Fibroblast of lung (primary cell): Measurements from ENCODE around the gene TFG. TPM values are rescaled to one million over a fixed set of nuclear protein-coding genes. Genes with fewer than 3 reads are reported as not detected.
A peak's percentile ranks its signal among the peaks of the same experiment; 100 is the strongest.

Source experiments
- DNase-seq, 2 donors: peaks; one replicate each; pipeline versions ENCODE4 v3.0.0 to v3.0.0-alpha.2; 2010; ENCODE audit warnings: low read depth in 2 of 2
- H2AFZ ChIP-seq: 2 replicates; pipeline ENCODE4 v1.5.1; 2012; ENCODE audit warnings: low read length, control low read depth, inconsistent platforms
- H3K27ac ChIP-seq: 2 replicates; pipeline ENCODE4 v1.5.1; 2011; ENCODE audit warnings: low read length, control low read depth; ENCODE audit not compliant: insufficient read depth
- H3K27me3 ChIP-seq: 2 replicates; pipeline ENCODE4 v1.5.1; 2011; ENCODE audit warnings: mild to moderate bottlenecking, low read length; ENCODE audit not compliant: control insufficient read depth, insufficient read depth
- H3K36me3 ChIP-seq: 2 replicates; pipeline ENCODE4 v1.5.1; 2011; ENCODE audit warnings: low read length; ENCODE audit not compliant: control insufficient read depth, insufficient read depth
- H3K4me1 ChIP-seq: 2 replicates; pipeline ENCODE4 v1.5.1; 2011; ENCODE audit warnings: low read length; ENCODE audit not compliant: control insufficient read depth, insufficient read depth; ENCODE audit errors: extremely low read depth
- H3K4me2 ChIP-seq: 2 replicates; pipeline ENCODE4 v1.5.1; 2011; ENCODE audit warnings: low read length, control low read depth; ENCODE audit not compliant: insufficient read depth; ENCODE audit errors: extremely low read depth
- H3K4me3 ChIP-seq, 4 experiments: fragments of 200-600 bp in 1 of 4; sonication (generic) in 1 of 4; replicated peaks in 1 of 4; 2 replicates each; pipeline ENCODE4 v1.5.1; 2011 to 2016; ENCODE audit warnings: low read length in 4 of 4, low read depth in 3 of 4, mild to moderate bottlenecking in 3 of 4, control low read depth in 2 of 4, inconsistent platforms in 1 of 4, mixed read lengths in 1 of 4; ENCODE audit not compliant: insufficient read depth in 1 of 4; ENCODE audit errors: control extremely low read depth in 1 of 4
- H3K79me2 ChIP-seq: 2 replicates; pipeline ENCODE4 v1.5.1; 2012; ENCODE audit warnings: mild to moderate bottlenecking, low read length, inconsistent platforms; ENCODE audit not compliant: control insufficient read depth, insufficient read depth
- H3K9ac ChIP-seq: 2 replicates; pipeline ENCODE4 v1.5.1; 2011; ENCODE audit warnings: mild to moderate bottlenecking, low read length, control low read depth; ENCODE audit not compliant: insufficient read depth
- H3K9me3 ChIP-seq: 2 replicates; pipeline ENCODE4 v1.5.1; 2012; ENCODE audit warnings: low read depth, low read length; ENCODE audit not compliant: control insufficient read depth, insufficient read depth
- H4K20me1 ChIP-seq: 2 replicates; pipeline ENCODE4 v1.5.1; 2011; ENCODE audit warnings: low read length; ENCODE audit not compliant: control insufficient read depth, insufficient read depth; ENCODE audit errors: extremely low read depth
- CTCF ChIP-seq, 2 donors: IDR thresholded peaks in 1 of 2; conservative IDR thresholded peaks in 1 of 2; 1 replicate in 1 of 2; 2 replicates in 1 of 2; pipeline ENCODE4 v1.5.1; 2011 to 2012; ENCODE audit warnings: low read length in 2 of 2, control low read depth in 1 of 2, inconsistent platforms in 1 of 2, low read depth in 1 of 2, mild to moderate bottlenecking in 1 of 2
- EZH2 ChIP-seq: IDR thresholded peaks from 2 replicates; pipeline ENCODE4 v1.5.1; 2012; ENCODE audit warnings: low read length, control low read depth, mild to moderate bottlenecking; ENCODE audit errors: missing control alignments
- polyA plus RNA-seq, 2 donors: library from polyadenylated mRNA; depleted of rRNA in 1 of 2; stranded (reverse) in 1 of 2; unstranded in 1 of 2; fragments of >200 nt; gene quantifications; 2 replicates each; pipeline ENCODE4 v1.2.1, GENCODE V29; 2011 to 2012; ENCODE audit warnings: missing spikeins in 1 of 2
- total RNA-seq: library from RNA; depleted of rRNA; stranded (reverse); fragments of >200 nt; gene quantifications from 2 replicates; pipeline ENCODE4 v1.2.1, GENCODE V29; 2014

The TFG gene
- total and polyA plus RNA-seq, 2 donors (not counting 1 experiment from before 2014, with no cell fraction given), result 60.6 to 174 TPM

DNA sequence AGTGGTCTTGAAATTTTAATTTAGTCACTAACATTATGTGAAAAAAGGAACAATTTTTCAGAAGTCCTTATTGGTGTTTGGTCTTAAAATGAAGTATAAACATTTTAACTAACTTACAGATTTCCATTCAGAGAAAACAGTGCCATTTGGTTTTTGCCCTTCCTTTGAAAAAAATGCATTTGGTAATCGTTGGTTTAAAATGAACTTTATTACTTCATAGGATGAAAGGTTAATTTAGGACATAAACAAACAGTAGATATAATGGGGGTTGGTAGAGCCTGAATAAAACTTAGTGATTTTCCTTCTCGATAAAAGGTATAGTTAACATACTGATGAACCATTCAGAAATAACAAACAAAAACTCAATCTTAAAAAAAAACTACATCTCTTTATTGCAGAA lies 39.7 kb downstream of the TFG start:
- Histone ChIP-seq H4K20me1 (no peaks in the 10 kb centered on the region), H3K79me2 (no peaks in the 10 kb centered on the region), H2AFZ (no peak overlapping the region), H3K9me3 (no peaks in the 10 kb centered on the region), H3K4me3 (no peak overlapping the region), H3K4me1 (no peaks in the 10 kb centered on the region), H3K27me3 (no peaks in the 10 kb centered on the region), H3K4me2 (no peak overlapping the region), H3K27ac (no peak overlapping the region), H3K36me3 (peaks cover 10% of the 10 kb centered on the region), H3K9ac (no peak overlapping the region)
- TF ChIP-seq EZH2 (no peak), CTCF (conservative IDR thresholded peaks at IDR 0.05 in 1 of 2, IDR thresholded peaks at IDR 0.05 in 1 of 2; ENCODE audit: low read depth in 1 of 2, low read length in 2 of 2) (no peak)
- DNase-seq, result no peak

DNA sequence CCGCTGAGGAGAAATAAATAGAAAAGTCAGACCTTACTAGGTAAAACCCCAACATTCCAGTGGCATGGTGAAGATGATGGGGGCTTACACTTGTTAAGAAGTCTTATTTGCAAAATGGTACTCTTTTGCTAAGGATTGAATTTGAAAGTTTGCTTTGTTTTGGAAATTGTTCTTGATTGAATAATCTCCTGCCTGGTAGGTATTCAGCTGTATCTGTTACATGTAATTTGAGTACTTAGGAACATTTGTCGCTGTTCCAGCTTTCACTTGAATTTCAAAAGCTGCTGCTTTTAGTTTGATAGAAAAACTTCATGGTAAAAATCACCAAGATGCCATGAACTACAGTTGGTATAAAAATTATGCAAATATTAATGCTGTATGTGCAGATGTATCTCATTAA lies 44.6 kb downstream of the TFG start:
- Histone ChIP-seq H3K79me2 (no peaks in the 10 kb centered on the region), H3K9me3 (no peaks in the 10 kb centered on the region), H4K20me1 (no peaks in the 10 kb centered on the region), H3K9ac (no peak overlapping the region), H3K27me3 (no peaks in the 10 kb centered on the region), H3K36me3 (peaks cover 1% of the 10 kb centered on the region), H2AFZ (no peak overlapping the region), H3K4me2 (no peak overlapping the region), H3K27ac (no peak overlapping the region), H3K4me1 (no peaks in the 10 kb centered on the region), H3K4me3 (no peak overlapping the region)
- DNase-seq, result peak; percentile 25 to 33
- no peak for TF ChIP-seq CTCF (conservative IDR thresholded peaks at IDR 0.05 in 1 of 2, IDR thresholded peaks at IDR 0.05 in 1 of 2; ENCODE audit: low read depth in 1 of 2, low read length in 2 of 2)
- no peak for TF ChIP-seq EZH2

- peaks cover 1% of the 10 kb centered on the region for H3K36me3 ChIP-seq
- H3K27ac ChIP-seq, result no peak overlapping the region
- no peaks in the 10 kb centered on the region for H4K20me1 ChIP-seq
These were observed 45.5 kb downstream of the TFG start for GRCh38 chr3:100754563-100755334.

More at GRCh38 chr3:100754563-100755334, 45.5 kb downstream of the TFG start:
- no peaks in the 10 kb centered on the region for H3K4me1 ChIP-seq
- no peak overlapping the region for H2AFZ ChIP-seq
- H3K9ac ChIP-seq, result no peak overlapping the region
- TF ChIP-seq EZH2 (no peak), CTCF (conservative IDR thresholded peaks at IDR 0.05 in 1 of 2, IDR thresholded peaks at IDR 0.05 in 1 of 2; ENCODE audit: low read depth in 1 of 2, low read length in 2 of 2) (peak in 1 of 2 donors; percentile 6)
- H3K4me3 ChIP-seq, result no peak overlapping the region
- H3K79me2 ChIP-seq, result no peaks in the 10 kb centered on the region
- no peaks in the 10 kb centered on the region for H3K27me3 ChIP-seq
- no peaks in the 10 kb centered on the region for H3K9me3 ChIP-seq
- peak in 1 of 2 donors; percentile 6 for DNase-seq
- H3K4me2 ChIP-seq, result no peak overlapping the region
